Astrocyte of the hippocampus (primary cell): ENCODE results near the gene AKAP8L.

ENCODE experiments used
- DNase-seq: peaks from one replicate; pipeline ENCODE4 v3.0.0; 2011; ENCODE audit warnings: low read depth, low spot score

Gene AKAP8L

DNA sequence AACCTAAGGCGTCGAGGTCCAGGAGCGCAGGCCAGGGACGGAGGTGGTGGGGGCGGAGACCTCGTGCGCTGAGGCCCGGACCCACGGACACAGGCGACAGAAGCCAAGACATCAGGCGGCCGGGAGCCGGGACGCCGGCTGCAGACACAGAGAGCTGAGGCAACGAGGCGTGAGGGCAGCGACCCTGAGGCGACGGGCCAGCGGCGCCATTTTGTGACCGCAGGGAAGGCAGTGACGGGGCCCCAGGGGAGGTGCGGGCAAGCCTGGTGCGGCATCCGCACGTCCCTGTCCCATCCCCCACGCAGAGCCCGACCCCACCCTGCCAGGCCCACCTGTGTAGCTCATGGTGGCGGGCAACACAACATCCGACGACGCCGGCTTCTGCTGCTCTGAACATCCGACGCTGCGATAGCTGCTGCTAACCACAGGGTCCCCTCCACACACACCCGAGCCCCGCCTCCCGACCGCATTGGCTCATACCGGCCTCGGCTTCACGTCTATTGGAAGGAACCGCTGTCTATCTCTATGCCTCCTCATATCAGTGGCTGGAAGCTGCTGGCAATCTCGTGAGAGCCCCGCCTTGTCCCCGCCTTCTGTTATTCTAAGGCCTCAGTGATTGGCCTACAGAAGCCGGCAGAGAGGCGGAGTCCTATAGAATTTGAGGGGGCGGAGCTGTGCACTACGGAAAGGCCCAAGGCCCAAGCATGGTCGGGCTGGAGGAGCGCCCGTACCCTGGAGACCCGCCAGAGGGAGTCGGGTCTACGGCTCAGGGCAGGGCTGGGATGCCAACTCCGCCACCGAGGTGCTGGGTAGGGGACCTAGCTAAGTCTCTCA, at the start of gene AKAP8L:
TSS of gene AKAP8L (minus strand) at position 410 of the 834 bp plus-strand sequence. CDS start at position 345, 65 bp downstream.
- peak; percentile 100 for DNase-seq

DNA sequence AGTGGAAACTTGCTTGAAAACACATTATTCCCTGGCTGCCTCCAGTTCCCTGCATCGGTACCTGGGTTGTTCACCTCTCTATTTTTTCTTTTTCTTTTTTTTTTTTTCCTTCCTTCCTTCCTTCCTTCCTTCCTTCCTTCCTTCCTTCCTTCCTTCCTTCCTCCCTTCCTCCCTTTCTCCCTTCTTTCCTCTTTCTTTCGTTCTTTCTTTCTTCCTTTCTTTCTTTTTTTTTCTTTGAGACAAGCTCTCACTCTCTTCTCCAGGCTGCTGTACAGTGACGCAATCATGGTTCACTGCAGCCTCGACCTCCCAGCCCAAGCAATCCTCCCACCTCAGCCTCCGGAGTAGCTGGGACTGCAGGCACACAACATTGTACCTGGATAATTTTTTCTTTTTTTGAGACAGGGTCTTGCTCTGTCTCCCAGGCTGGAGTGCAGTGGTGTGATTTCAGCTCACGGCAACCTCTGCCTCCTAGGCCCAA, 49.0 kb upstream of the AKAP8L start:
- DNase-seq = no peak

DNA sequence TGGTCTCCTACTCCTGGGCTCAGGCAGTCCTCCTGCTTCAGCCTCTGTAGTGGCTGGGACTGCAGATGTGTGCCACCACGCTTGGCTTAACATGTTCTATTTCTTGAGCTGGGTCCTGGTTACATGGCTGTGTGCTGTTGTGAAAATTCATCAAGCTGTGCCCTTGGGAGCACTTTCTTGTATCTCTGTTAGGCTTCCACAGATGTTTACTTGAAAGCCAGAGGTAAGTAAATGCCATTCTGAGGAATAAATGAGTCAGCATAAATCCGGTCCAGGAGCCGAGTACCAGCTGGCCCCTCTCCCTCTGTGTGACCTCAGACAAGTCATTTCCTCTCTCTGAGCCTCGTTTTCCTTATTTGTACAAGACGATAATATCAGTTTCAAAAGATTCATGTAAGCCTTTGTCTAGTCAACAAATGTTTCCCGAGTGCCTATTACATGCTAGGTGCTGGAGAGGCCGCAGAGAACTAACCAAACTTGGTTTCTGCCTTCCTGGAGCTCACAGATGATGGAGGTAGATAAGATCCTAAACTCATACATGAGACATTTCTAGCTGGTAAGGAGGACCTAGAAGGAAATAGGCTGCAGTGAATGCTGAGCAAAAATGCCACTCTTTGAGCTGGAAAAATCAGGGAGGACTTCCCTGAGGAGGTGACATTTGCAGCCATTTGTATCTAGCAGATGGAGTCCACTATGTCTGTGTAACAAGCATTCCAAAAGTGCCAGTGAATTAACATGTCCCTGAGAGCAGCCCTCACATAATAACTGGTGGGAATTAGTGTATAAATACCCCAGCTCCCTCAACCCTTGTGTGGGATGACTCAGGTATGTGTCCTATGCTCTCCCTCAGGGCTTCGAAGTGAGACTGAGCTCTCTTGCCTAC, 48.3 kb upstream of the AKAP8L start:
- DNase-seq = no peak

GRCh38 chr19:15464394-15465385, 45.9 kb upstream of the AKAP8L start, which contains the start of gene RASAL3:
Gene RASAL3, minus strand, starts transcription at chr19:15464544. Its CDS starts 186 bp downstream, at chr19:15464358.
- DNase-seq = no peak

DNA sequence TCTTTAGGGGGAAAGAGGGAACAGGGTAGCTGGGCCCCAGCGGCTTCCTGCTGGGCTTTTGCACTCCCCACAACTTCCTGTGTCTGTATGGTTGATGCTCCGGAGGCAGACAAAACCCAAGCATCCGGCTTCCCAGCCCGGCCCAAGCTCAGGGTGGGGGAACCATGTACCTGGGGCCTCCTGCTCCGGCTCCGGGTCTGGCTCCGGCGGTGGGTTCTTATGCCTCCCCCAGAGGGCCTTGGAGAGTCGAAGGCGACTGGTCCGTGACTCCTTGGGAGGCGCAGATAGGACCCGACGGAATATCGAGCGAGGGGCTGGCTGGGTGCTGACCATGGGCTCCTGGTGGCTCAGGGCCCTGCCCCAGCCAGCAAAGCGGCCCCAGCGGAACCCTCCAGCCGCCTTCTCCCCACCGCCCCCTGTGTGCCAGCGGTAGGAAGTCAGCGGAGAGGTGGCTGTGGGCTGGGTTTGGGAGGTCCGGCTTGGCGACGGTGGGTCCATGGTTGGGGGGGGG, 45.1 kb upstream of the AKAP8L start:
- DNase-seq = no peak

DNA sequence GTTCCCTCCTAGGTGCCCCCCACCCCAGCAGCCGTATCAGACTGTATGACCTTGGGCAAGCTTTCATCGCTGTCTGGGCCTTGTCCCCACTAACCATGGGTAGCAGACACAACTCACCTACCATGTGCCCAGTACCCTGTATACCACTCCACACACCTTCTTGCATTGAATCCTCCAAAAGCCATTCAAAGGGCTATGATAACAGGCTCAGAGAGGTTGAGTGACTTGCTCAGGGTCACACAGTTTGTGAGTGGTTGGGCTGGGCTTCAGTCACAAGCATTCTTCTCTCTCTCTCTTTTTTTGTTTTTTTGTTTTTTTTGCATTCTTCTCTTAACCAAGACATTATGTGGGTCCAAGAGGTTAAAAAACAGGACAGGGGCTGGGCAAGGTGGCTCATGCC, 42.9 kb upstream of the AKAP8L start:
- DNase-seq = no peak

DNA sequence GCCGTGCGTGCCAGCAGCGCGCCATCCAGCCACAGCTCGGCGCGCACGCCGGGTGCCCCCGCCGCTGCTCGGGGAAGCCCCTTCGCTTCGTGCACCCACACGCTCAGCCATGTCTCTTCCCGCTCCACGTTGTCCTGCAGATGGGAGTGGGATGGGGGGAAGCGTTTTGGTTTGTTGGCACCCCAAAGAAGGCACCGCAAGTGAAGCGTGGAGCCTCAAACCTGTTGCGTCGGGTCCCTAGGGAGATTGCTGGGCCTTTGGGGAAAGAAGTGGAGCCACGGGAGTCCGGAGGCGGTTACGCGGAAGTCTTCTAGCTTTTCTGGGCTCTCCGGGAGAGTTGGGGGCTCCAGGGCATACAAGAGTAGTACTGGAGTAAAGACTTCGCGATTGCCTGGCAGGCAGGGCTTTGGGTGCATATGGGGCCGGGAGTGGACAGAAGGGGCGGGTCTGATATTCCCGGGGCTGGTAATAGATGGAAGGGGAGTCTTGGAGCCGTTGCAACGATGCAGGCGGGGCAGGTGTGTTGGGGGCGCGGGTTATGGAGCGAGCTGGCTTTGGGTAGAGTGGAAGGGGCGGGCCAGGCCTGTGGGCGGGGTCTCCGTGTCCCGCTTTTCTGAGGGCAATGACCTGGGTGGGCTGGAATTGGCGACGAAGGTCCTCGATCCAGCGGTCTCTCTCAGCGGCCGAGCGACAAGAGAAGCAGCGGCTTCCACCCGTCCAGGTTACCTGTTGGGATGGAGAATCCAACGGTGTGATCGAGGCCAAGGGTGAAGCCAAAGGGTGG, 39.1 kb upstream of the AKAP8L start:
- no peak for DNase-seq

- peak; percentile 27 for DNase-seq
Observed at GRCh38 chr19:15456871-15457700, 38.3 kb upstream of the AKAP8L start.

DNA sequence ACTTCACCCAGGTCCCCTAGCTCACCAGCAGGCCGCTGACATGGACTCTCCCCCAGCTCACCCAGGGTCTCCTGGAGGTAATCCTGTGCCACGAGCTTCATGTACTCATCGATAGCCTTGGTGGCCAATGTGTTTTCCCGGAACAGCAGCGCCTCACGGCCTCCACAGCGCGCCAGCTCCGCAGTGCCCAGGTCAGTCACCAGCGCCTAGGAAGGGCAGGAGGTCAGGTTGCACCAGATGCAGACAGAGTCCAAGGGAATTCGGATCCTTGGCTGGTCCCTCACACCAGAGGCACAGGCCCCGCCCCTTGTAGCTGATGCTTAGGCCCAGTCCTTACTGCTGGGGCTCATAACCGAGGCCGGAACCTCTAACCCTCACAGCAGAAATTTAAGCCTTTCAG, 37.7 kb upstream of the AKAP8L start:
- no peak for DNase-seq

- DNase-seq = no peak
Observed at GRCh38 chr19:15455996-15456395, 37.2 kb upstream of the AKAP8L start.

DNA sequence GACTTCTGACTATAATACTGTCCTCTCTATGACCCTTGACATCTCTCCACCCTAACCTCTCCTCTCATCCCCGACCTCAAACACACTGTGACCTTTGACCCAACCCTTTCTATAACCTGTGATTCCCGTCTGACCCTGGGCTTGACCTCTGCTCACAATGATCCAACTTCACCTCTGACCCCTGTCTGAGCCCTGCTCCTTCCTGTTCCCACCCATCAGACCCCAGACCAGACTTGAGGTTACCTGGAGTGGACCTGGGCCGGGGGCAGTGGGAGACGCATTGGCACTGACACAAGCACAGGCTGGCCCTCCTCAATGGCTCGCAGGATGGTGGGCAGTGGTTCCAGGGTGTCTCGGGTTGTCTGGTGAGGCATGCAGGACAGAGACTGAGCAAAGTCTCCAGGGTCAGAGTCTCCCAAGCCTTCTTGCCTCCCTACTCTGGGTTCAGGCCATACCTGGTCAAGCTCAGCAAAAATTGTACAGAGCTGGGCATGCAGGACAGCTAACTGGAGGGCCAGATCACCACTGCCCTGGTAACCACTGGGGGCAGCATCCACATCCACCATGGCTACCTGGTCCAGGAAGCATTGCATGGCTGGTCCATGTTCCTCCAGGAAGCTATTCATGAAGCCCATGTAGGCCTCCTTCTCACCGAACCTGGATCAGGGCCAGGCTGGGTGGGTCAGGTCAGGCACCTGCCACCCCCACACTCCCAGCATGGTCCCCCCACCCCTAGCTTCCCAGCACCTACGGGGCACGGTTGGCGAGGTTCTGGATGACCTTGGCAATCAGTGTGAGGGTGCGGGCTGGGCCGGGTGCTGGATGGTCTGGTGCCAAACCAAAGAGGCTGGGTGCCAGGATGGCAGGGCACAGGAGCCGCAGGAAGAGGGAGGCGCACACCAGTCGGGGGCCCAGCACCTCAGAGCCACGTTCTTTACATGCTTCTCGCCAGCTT, 35.4 kb upstream of the AKAP8L start:
- DNase-seq = no peak

DNA sequence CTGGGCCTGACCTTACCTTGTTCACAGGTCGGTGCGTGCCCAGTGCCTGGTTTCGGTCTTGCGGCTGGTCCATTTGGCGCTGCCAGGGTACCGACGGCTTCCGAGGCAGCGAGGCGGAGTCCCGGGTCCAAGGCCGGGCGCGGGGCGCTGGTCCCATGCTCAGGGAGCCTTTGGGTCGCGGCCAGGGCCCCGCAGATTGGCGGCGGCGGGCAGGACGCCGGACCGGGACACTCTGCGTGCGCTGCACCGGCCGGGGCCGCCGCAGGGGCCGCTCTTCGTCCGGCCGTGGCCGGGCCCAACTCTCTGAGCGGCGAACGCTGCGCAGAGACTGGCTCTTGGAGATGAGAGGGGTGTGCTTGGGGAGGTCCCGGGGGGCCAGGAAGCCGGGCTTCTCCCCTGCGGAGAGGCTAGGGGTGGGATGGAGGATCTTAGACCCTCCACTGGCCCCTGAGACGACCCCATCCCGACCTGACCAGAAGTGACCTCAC, 34.3 kb upstream of the AKAP8L start:
- peak; percentile 41 for DNase-seq

- peak; percentile 85 for DNase-seq
Observed at GRCh38 chr19:15452111-15453047, 33.6 kb upstream of the AKAP8L start.

- no peak for DNase-seq
Observed at GRCh38 chr19:15450528-15450890, 31.7 kb upstream of the AKAP8L start.

DNA sequence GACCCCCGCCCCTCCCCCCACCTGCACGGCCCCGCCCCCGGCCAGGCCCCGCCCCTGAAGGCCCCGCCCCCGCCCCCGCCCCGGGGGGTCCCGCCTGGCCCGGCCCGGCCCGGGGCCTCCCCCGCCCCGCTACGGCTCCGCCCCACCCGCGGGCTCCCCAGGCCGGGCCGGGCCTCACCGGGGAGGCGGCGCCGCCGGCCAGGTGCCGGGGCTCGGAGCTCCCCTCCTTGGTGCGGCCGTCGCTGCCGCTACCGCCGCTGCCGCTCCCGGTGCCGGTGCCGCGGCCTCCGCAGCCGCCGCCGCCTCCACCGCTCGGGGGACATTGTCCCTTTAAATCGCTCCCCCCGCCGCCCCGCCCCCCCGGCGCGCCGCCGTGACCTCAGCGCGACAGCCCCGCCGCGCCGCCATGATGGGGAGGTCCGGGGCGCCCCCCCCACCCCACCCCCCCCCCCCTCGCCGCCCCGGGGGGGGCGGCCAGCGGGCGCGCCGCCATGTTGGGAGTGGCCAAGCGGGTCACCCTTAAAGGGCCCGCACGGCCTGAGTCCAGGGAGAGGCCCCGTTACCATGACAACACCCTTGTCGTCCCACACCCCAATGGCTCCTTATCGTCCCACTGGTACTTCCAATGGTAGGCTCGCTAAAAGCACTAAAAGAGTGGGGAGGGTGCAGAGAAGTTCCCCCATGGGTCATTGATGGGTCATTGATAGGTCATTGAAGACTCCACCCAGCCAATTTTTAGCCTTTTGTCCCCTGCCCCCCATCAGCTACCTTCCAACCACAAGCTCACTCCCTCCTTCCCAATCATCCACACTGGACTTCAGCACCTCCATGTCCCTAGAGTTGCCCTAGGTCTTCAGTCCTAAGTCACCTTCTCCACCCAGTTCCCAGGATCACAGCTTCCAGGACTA, 31.1 kb upstream of the AKAP8L start, which contains the start of gene WIZ:
TSS of gene WIZ (minus strand) at position 337 of the 908 bp plus-strand sequence. CDS start 1,649 bp downstream, outside the sequence.
- DNase-seq = peak; percentile 93
